ENCODE data around the gene NDUFS7.

DNA sequence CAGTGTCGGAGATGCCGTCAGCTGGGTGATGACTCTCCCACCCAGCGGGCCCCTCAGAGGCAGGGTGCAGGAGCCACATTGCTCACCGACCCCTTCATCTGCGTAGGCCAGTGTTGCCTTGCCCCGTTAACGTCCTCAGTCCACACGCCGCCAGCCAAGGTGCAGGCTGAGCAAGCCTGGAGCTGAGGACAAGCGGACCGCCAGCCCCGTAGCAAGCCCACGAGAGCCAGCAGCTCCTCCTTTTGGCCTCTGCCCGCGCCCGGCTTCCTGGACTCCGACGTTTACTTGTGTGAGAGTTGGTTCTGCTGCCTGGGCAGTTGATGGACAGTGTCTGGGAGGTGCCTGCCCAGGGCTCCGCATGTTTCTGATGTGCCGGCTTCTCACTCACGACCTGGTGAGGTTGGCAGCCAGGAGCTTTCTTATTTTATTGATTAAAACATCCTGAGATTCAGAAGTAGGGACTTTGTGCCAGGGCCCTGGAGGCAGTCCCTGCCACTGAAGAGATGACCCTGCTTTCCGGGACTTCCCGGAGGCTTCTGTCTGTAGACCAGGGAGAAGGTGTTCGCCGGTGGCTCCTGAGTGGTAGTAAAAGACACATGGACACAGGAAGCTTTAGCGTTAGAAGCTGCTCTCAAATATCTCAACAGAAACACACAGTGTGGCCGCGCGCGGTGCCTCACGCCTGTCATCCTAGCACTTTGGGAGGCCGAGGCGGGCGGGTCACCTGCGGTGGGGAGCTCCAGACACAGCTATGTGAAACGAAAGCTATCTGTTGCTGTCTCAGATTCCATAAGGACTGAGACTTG lies 29.5 kb downstream of the NDUFS7 start:
- TF ChIP-seq CTCF (conservative IDR thresholded peaks at IDR 0.05) (no peak), ZFX (IDR thresholded peaks at IDR 0.05) (no peak)
